CD4-positive, alpha-beta T cell treated with Interleukin-2 at 100 ng/mL for 4 hours (primary cell): ENCODE measurements around the gene EEFSEC.

Experiments
- DNase-seq: peaks from one replicate; pipeline ENCODE4 v3.0.0-alpha.2; 2020; ENCODE audit warnings: low spot score

EEFSEC gene

GRCh38 chr3:128449111-128449638 is 295.9 kb downstream of the EEFSEC start:
- no peak for DNase-seq

GRCh38 chr3:128452120-128452519 is 298.8 kb downstream of the EEFSEC start:
- DNase-seq, result no peak

GRCh38 chr3:128452678-128453275 is 299.5 kb downstream of the EEFSEC start:
- DNase-seq, result no peak

- no peak for DNase-seq
Measured at GRCh38 chr3:128453501-128454309, 300.4 kb downstream of the EEFSEC start.

- no peak for DNase-seq
Measured at GRCh38 chr3:128454310-128454618, 301.0 kb downstream of the EEFSEC start.

- DNase-seq, result no peak
Measured at GRCh38 chr3:128455116-128455515, 301.8 kb downstream of the EEFSEC start.

GRCh38 chr3:128455786-128456748 is 302.8 kb downstream of the EEFSEC start:
- DNase-seq, result no peak

GRCh38 chr3:128456776-128457715 is 303.8 kb downstream of the EEFSEC start:
- DNase-seq, result no peak

GRCh38 chr3:128457937-128458336 is 304.7 kb downstream of the EEFSEC start:
- DNase-seq, result no peak
